NB4 (cell line): ENCODE results near the gene CLPTM1.

Experiments used
- CTCF ChIP-seq: IDR thresholded peaks from one replicate; pipeline ENCODE4 v1.5.1; 2012; ENCODE audit warnings: low read depth, low read length
- MAX ChIP-seq: IDR thresholded peaks from 2 replicates; pipeline ENCODE4 v1.6.1; 2011; ENCODE audit warnings: low read depth, low read length

GRCh38 chr19:45023048-45023447 lies 67.9 kb downstream of the CLPTM1 start:
- TF ChIP-seq CTCF (no peak), MAX (no peak)
